Fibroblast of skin of abdomen (primary cell): Measurements from ENCODE around the gene SERPINE1.

Experiments used
- DNase-seq: peaks from one replicate; pipeline ENCODE4 v3.0.0-alpha.2; 2013

The SERPINE1 gene

DNA sequence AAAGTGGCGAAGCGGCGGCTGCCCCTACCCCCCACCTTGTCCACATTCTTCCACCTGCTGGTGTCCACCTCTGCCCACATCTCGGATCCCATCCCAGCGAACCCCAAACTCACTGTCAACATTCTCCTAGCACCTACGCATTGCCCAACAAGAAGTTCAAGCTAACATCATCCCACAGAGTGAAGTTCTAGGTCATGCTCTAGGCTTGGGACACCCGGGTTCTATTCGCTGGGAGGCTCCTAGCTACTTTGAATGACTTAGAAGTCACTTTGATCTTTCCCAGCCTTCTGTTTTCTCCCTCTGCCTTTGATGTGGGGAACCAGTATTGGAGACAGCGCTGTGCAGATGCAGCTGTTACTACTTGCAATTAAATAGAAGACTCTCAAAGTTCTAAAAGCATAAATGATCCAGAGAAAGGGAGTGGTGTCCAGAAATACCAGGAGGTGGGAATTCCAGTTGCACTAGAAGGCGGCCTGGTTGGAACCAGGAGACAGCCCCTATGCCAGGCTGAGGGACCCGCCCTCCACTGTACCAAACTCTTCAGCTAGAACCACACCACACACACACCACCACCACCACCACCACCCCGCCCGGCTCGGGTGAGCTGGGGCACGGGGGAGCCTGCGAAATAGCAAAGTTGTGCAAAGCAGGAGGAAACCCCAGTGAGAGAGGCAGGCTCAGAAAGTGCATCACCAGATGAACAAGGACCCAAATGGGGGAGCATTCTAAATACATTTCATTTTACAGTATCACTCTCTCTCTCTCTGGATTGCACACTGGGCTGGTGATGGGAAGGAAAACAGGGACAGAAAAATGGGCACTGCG is 43.9 kb downstream of the SERPINE1 start:
- no peak for DNase-seq

DNA sequence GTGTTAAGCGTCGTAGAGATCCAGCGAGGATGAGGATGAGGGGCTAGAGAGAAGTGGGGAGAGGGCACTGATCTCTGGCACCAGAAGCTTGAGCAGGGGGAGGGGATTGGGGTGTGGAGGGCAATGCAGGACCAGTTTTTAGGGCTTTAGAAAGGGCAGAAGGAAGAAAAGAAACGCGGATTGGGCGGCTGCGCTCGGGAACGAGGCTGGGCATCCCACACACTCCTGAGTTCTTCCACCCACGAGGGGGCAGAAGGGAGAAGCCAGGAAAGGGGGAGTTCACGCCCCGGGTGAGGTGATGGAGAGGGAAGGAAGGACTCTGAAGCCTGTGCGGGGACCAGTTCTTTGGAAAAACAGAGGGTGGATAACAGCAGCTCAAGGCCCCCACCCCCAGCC is 44.5 kb downstream of the SERPINE1 start:
- DNase-seq, result no peak

DNA sequence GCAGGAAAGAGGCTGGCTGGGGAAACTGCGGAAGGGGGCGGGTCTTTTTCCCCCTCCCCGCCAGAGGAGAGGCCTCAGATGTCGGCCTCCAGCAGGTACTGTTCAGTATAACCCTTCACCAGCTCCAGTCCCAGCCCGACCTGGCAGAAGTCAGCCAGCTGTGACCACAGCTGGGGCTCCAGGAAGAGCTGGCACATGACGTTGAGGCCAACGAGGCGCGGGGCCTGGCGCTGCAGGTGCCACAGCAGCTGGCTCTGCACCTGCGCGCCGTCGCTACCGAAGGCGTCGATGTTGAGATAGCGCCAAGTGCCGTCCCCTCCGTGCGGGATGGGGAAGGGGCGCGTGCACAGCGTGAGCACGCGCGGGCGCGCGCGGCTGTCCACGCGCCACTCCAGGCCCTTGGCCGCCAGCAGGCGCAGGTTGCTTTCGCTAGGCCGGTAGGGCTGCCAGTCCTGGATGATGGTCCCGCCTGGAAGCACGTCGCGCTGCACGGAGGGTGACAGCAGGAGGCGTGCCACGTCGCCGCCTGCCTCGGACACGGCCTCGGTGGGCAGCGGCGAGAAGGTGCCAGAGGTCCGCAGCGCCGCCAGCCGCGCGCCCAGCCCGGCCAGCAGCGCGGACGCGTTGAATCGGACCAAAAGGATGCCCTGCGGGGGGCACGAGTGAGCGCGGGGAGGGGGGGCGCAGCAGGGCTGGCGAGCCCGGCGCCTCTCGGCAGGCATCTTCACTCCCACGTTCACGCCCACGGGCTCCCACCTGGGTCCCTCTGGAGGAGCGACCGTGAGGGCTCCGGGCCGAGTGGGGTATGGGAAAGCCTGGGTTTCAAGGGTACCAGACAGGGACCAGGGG is 45.3 kb downstream of the SERPINE1 start:
- no peak for DNase-seq

DNA sequence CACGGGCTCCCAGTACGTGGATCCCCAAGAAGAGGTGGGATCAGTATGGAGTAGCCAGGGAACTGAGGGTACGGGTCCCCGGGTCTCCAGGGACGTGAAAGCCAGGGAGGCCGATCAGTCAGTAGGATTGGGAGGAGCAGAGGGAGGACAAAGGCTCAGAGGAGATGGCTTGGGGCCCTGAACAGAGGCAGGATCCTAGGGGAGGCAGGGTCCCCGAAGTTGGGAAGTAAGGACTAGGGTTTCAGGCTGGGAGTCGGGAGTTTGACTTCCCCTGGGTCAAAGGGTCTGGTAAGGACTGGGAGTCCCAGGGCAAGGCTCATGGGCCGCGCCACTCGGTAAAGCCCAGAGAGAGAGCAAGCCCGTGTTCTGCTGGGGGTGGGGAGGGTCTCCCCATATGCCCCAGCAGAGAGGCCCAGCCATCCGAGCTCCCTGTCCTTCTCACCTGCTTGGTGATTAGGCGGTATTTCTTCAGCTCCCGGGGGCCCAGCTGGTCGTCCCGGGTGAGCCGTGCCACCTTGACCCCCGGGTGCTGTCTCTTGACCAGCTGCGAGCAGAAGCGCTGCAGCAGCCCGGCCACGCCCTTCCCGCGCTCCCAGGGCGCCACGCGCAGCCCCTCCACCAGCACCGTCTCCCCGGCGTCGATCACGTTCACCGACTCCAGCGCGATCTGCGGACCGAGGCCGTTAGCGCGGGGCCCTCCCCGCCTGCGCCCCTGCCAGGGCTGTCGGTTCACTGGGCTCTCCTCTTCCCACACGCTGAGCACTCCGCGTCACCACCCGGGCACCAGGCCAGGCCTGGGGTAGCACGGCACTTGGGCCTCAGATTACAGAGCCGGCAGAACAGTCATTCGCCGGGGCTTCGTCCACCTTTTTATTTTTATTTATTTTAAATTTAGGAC is 46.2 kb downstream of the SERPINE1 start:
- DNase-seq, result peak; percentile 45

- no peak for DNase-seq
These were observed 46.9 kb downstream of the SERPINE1 start for GRCh38 chr7:101173752-101174244.

- DNase-seq, result no peak
These were observed 47.5 kb downstream of the SERPINE1 start for GRCh38 chr7:101174322-101174854.

DNA sequence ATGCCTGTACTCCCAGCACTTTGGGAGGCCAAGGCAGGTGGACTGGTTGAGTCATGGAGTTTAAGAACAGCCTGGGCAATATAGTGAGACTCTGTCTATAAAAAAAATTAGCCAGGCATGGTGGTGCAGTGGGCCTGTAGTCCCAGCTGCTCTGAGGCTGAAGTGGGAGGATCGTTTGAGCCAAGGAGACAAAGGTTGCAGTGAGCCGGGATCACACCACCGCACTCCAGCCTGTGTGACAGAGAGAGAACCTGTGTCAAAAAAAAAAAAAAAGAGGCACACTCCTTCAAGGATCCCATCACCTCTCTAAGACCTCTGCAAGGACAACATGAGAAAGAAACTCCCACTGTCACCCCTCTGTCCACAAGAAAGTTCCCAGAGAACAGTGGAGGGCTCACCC is 48.8 kb downstream of the SERPINE1 start:
- no peak for DNase-seq

DNA sequence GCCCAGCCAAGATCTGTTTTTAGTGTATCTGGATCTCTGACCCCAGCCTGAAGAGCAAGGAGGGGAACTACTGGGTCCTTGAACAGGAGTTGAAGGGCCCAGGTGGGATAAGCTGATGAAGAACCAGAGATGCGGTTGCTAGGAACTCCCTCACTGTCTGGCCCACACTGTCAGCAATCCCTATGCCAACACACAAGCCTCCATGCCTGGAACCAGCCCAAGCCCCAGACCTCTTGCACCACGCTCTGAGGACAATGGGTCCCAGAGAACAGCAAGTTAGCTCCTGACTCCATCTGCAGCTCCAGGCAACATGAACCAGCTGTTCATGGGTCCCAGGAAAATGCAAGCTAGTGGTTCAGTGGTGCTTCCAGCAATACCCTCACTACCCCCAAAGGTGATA is 50.7 kb downstream of the SERPINE1 start:
- DNase-seq, result no peak

DNA sequence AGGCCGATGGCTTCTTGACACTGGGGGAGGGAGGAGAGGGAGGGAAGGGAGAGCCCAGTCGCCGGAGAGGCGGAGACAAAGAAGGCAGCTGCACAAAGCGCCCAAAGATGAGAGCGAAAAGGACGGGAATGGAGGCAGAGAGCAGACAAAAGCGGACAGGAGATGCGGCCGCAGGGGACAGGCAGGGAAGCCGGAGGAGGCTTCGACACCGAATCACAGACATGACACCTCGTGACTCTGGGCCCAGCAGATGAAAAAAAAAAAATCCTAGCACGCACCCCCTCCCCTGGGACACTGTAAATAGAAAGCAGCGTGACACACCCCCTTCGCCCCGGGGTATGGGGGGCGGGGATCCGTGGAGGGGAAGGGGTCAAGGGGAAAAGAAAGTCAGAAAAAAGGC is 52.2 kb downstream of the SERPINE1 start:
- no peak for DNase-seq

DNA sequence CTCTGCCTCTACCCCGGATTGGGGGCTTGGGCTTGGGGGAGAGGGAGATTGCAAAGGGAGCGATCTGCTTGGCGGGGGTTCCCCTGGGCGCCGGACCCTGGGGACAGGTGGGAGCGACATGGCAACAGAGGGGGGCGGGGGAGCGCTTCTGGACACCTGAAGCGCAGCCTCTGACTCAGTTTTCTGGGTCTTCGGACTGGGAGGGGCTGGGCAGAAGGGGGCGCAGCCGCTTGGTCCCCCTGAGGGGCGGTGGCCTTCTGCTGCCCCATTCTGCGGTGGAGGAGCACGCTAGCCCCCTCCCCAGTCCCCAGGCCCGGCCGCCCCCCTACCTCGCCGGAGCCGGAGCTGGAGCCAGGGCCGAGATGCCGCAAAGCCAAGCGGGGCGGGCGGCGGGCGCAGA is 52.8 kb downstream of the SERPINE1 start:
- DNase-seq, result no peak

- DNase-seq, result no peak
These were observed 53.3 kb downstream of the SERPINE1 start, which contains the start of gene NAT16 for GRCh38 chr7:101180130-101180755. NAT16 (minus strand) TSS chr7:101180293; CDS start chr7:101174807, 5,486 bp downstream.

- DNase-seq, result no peak
These were observed 58.4 kb downstream of the SERPINE1 start for GRCh38 chr7:101185258-101185839.

- no peak for DNase-seq
These were observed 59.3 kb downstream of the SERPINE1 start for GRCh38 chr7:101186194-101186593.

GRCh38 chr7:101186844-101187428 is 60.0 kb downstream of the SERPINE1 start:
- no peak for DNase-seq
